ENCODE measurements around the gene KCNJ6. TPM values are rescaled to one million over a fixed set of nuclear protein-coding genes. Genes with fewer than 3 reads are reported as not detected.

Gene KCNJ6
- total RNA-seq, 1 experiment from 2014 or later = not detected

GRCh38 chr21:37764691-37765090 lies 151.6 kb downstream of the KCNJ6 start:
- ATAC-seq = no peak
- no peaks in the 10 kb centered on the region for H3K27me3 ChIP-seq (ENCODE audit: insufficient read depth, low read length)
- ChIA-PET RAD21 (ENCODE audit: low non-redundant PET in 1 of 2, low total read pairs in 2 of 2, uncharacterized antibody in 2 of 2, unreplicated experiment in 2 of 2) (no interaction called here), CTCF (no interaction called here), POLR2A (no interaction called here)
- intact Hi-C loops (cut with micrococcal nuclease) = no loop called here
- H3K27ac ChIP-seq (ENCODE audit: low read depth, low read length) = no peak overlapping the region
- no peaks in the 10 kb centered on the region for H3K4me1 ChIP-seq (ENCODE audit: control insufficient read depth in 1 of 2, insufficient read depth in 2 of 2, low read length in 2 of 2)
- no peaks in the 10 kb centered on the region for H4K20me1 ChIP-seq (ENCODE audit: insufficient read depth)
- H3K79me2 ChIP-seq (ENCODE audit: insufficient read depth, low read length) = no peaks in the 10 kb centered on the region
- no peak for DNase-seq (ENCODE audit: low read depth, low spot score)
- H3K9me2 ChIP-seq (ENCODE audit: insufficient read depth) = no peaks in the 10 kb centered on the region
- H3K4me2 ChIP-seq (ENCODE audit: low read length) = no peak overlapping the region
- H3K36me3 ChIP-seq (ENCODE audit: control insufficient read depth in 1 of 2, insufficient read depth in 2 of 2, low read length in 2 of 2) = no peaks in the 10 kb centered on the region
- no peak overlapping the region for H3K4me3 ChIP-seq (replicated peaks in 1 of 2; ENCODE audit: low read depth in 1 of 2, low read length in 2 of 2)
- BruUV-seq (replicated peaks) = no TSS peak
- no peak overlapping the region for H3K9ac ChIP-seq (ENCODE audit: low read length)
- H3K9me3 ChIP-seq (ENCODE audit: control insufficient read depth in 1 of 2, insufficient read depth in 1 of 2, low read depth in 1 of 2, low read length in 2 of 2) = no peaks in the 10 kb centered on the region
- H2AFZ ChIP-seq (ENCODE audit: low read depth, low read length, poor library complexity, severe bottlenecking) = no peak overlapping the region
- TF ChIP-seq, protein P1, sequence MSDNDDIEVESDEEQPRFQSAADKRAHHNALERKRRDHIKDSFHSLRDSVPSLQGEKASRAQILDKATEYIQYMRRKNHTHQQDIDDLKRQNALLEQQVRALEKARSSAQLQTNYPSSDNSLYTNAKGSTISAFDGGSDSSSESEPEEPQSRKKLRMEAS (IDR thresholded peaks at IDR 0.05) = no peak
- no peak for TF ChIP-seq TCF7L2 (IDR thresholded peaks at IDR 0.05; ENCODE audit: borderline replicate concordance, extremely low read depth, insufficient read depth, insufficient read length)
- TF ChIP-seq REST (IDR thresholded peaks at IDR 0.05; ENCODE audit: low read depth) = no peak
- no peak for TF ChIP-seq POLR2A (IDR thresholded peaks at IDR 0.05; ENCODE audit: borderline replicate concordance, extremely low read depth, insufficient read depth, insufficient read length)
- TF ChIP-seq, protein P2, sequence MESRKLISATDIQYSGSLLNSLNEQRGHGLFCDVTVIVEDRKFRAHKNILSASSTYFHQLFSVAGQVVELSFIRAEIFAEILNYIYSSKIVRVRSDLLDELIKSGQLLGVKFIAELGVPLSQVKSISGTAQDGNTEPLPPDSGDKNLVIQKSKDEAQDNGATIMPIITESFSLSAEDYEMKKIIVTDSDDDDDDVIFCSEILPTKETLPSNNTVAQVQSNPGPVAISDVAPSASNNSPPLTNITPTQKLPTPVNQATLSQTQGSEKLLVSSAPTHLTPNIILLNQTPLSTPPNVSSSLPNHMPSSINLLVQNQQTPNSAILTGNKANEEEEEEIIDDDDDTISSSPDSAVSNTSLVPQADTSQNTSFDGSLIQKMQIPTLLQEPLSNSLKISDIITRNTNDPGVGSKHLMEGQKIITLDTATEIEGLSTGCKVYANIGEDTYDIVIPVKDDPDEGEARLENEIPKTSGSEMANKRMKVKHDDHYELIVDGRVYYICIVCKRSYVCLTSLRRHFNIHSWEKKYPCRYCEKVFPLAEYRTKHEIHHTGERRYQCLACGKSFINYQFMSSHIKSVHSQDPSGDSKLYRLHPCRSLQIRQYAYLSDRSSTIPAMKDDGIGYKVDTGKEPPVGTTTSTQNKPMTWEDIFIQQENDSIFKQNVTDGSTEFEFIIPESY (IDR thresholded peaks at IDR 0.05; ENCODE audit: extremely low read depth, insufficient replicate concordance, low read length) = no peak

Data from HCT116 (cell line).